HepG2 (cell line): ENCODE measurements around the gene COX4I2. TPM values are rescaled to one million over a fixed set of nuclear protein-coding genes. Genes with fewer than 3 reads are reported as not detected.

Source experiments
- CBX5 ChIP-seq: sonication (generic); formaldehyde crosslinking; IDR thresholded peaks from 2 replicates; pipeline ENCODE4 v1.4.0; 2020; ENCODE audit warnings: missing genetic modification reagents, borderline replicate concordance
- CREB1 ChIP-seq, 2 experiments: fragments of 450-650 bp in 1 of 2; IDR thresholded peaks; 2 replicates each; pipeline ENCODE4 v1.6.1; 2016 to 2017; ENCODE audit warnings: control low read depth in 1 of 2, mild to moderate bottlenecking in 1 of 2, missing compliant biosample characterization in 1 of 2, missing genetic modification characterization in 1 of 2
- CSRNP1 ChIP-seq: sonication (generic); formaldehyde crosslinking; IDR thresholded peaks from 2 replicates; pipeline ENCODE4 v1.8.1; 2023; ENCODE audit warnings: mild to moderate bottlenecking, missing genetic modification reagents
- HMGA1 ChIP-seq: sonication (generic); formaldehyde crosslinking; conservative IDR thresholded peaks from 2 replicates; pipeline ENCODE4 v1.4.0; 2020; ENCODE audit warnings: missing genetic modification reagents
- HNRNPH1 ChIP-seq: fragments of 200-400 bp; formaldehyde crosslinking; optimal IDR thresholded peaks from 2 replicates; pipeline ENCODE3; 2017; ENCODE audit warnings: mild to moderate bottlenecking, low read depth, low read length
- HNRNPL ChIP-seq: fragments of 200-400 bp; formaldehyde crosslinking; IDR thresholded peaks from 2 replicates; pipeline ENCODE4 v1.6.1; 2017; ENCODE audit warnings: mild to moderate bottlenecking, low read depth, low read length
- HOXA5 ChIP-seq: sonication (generic); formaldehyde crosslinking; IDR thresholded peaks from 2 replicates; pipeline ENCODE4 v1.4.0; 2020; ENCODE audit warnings: missing genetic modification reagents
- IKZF1 ChIP-seq: fragments of 450-650 bp; IDR thresholded peaks from 2 replicates; pipeline ENCODE4 v1.7.1; 2016
- JUND ChIP-seq: sonication (generic); formaldehyde crosslinking; IDR thresholded peaks from 2 replicates; pipeline ENCODE4 v1.8.0; 2022; ENCODE audit warnings: mild to moderate bottlenecking, missing genetic modification reagents
- MBNL3 ChIP-seq: fragments of 250-450 bp; sonication (Bioruptor Pico); conservative IDR thresholded peaks from 2 replicates; pipeline ENCODE4 v1.8.0; 2022; ENCODE audit warnings: mild to moderate bottlenecking, inconsistent platforms
- POLR2G ChIP-seq: fragments of 200-400 bp; formaldehyde crosslinking; IDR thresholded peaks from 2 replicates; pipeline ENCODE4 v1.6.1; 2018; ENCODE audit warnings: mild to moderate bottlenecking, low read depth, low read length, moderate library complexity
- RBM39 ChIP-seq: fragments of 200-400 bp; formaldehyde crosslinking; IDR thresholded peaks from one replicate; pipeline ENCODE4 v1.6.1; 2018; ENCODE audit warnings: antibody characterized with exemption, mild to moderate bottlenecking, low read depth, low read length; ENCODE audit not compliant: poor library complexity, severe bottlenecking
- SNAI1 ChIP-seq: sonication (generic); formaldehyde crosslinking; IDR thresholded peaks from 2 replicates; pipeline ENCODE4 v1.5.0; 2020; ENCODE audit warnings: mild to moderate bottlenecking, missing genetic modification reagents, borderline replicate concordance
- SP2 ChIP-seq: sonication (generic); formaldehyde crosslinking; IDR thresholded peaks from 2 replicates; pipeline ENCODE4 v1.5.1; 2020; ENCODE audit warnings: mild to moderate bottlenecking, missing genetic modification reagents
- TAF15 ChIP-seq: fragments of 200-400 bp; formaldehyde crosslinking; IDR thresholded peaks from one replicate; pipeline ENCODE4 v1.6.1; 2018; ENCODE audit warnings: mild to moderate bottlenecking, low read depth, low read length; ENCODE audit not compliant: poor library complexity, severe bottlenecking
- TCF7 ChIP-seq: sonication (generic); IDR thresholded peaks from 2 replicates; pipeline ENCODE4 v1.6.1; 2016; ENCODE audit warnings: antibody characterized with exemption, low read depth
- TEAD2 ChIP-seq: sonication (generic); formaldehyde crosslinking; IDR thresholded peaks from 2 replicates; pipeline ENCODE4 v1.9.0; 2021; ENCODE audit warnings: missing genetic modification reagents
- TOPORS ChIP-seq: sonication (generic); formaldehyde crosslinking; IDR thresholded peaks from 2 replicates; pipeline ENCODE4 v1.8.0; 2023; ENCODE audit warnings: mild to moderate bottlenecking, missing genetic modification reagents
- ZBTB34 ChIP-seq: sonication (generic); formaldehyde crosslinking; IDR thresholded peaks from 2 replicates; pipeline ENCODE4 v1.8.0; 2022; ENCODE audit warnings: mild to moderate bottlenecking, missing genetic modification reagents
- ZNF12 ChIP-seq: sonication (generic); formaldehyde crosslinking; IDR thresholded peaks from 2 replicates; pipeline ENCODE4 v1.5.0; 2020; ENCODE audit warnings: missing genetic modification reagents
- ZNF136 ChIP-seq: sonication (generic); formaldehyde crosslinking; IDR thresholded peaks from 2 replicates; pipeline ENCODE4 v1.8.1; 2022; ENCODE audit warnings: low read depth, mild to moderate bottlenecking, moderate library complexity, missing genetic modification reagents
- ZNF205 ChIP-seq: IDR thresholded peaks from 2 replicates; pipeline ENCODE4 v1.6.1; 2018; ENCODE audit warnings: missing biosample characterization, missing genetic modification reagents
- ZNF224 ChIP-seq: sonication (generic); formaldehyde crosslinking; IDR thresholded peaks from 2 replicates; pipeline ENCODE4 v1.5.0; 2020; ENCODE audit warnings: mild to moderate bottlenecking, missing genetic modification reagents
- ZNF292 ChIP-seq: sonication (generic); formaldehyde crosslinking; IDR thresholded peaks from 2 replicates; pipeline ENCODE4 v1.8.1; 2022; ENCODE audit warnings: mild to moderate bottlenecking, low read depth, missing genetic modification reagents, borderline replicate concordance
- ZNF333 ChIP-seq: sonication (generic); formaldehyde crosslinking; IDR thresholded peaks from 2 replicates; pipeline ENCODE4 v1.4.0; 2020; ENCODE audit warnings: mild to moderate bottlenecking, missing genetic modification reagents, borderline replicate concordance
- ZNF572 ChIP-seq: sonication (generic); formaldehyde crosslinking; IDR thresholded peaks from 2 replicates; pipeline ENCODE4 v1.5.1; 2020; ENCODE audit warnings: mild to moderate bottlenecking, missing genetic modification reagents
- ZNF83 ChIP-seq: sonication (generic); formaldehyde crosslinking; IDR thresholded peaks from 2 replicates; pipeline ENCODE4 v1.4.0; 2020; ENCODE audit warnings: missing genetic modification reagents, mild to moderate bottlenecking, borderline replicate concordance
- ZNF850 ChIP-seq: sonication (generic); formaldehyde crosslinking; conservative IDR thresholded peaks from 2 replicates; pipeline ENCODE4 v1.9.0; 2021; ENCODE audit warnings: mild to moderate bottlenecking, missing genetic modification reagents
- ZSCAN20 ChIP-seq: sonication (generic); formaldehyde crosslinking; IDR thresholded peaks from 2 replicates; pipeline ENCODE4 v1.4.0; 2020; ENCODE audit warnings: missing genetic modification reagents, mild to moderate bottlenecking, borderline replicate concordance
- polyA plus RNA-seq, 8 experiments: library from polyadenylated mRNA; depleted of rRNA in 3 of 8; stranded (reverse) in 7 of 8; unstranded in 1 of 8; fragments of >200 nt; fragmentation: Illumina TruSeq in 4 of 8; extraction: Trizol in 4 of 8; gene quantifications; 2 replicates each; pipeline versions ENCODE4 v1.2.1 to v1.2.3, GENCODE V29; 2011 to 2016; ENCODE audit warnings: low read depth in 4 of 8, missing spikeins in 1 of 8, mixed read lengths in 1 of 8; ENCODE audit not compliant: insufficient read depth in 1 of 8
- total RNA-seq, 5 experiments: library from RNA; depleted of rRNA; stranded (reverse); fragments of >200 nt; fragmentation: Illumina TruSeq; extraction: Trizol; gene quantifications; 2 replicates each; pipeline ENCODE4 v1.2.3, GENCODE V29; 2016; ENCODE audit warnings: low read depth in 1 of 5

COX4I2 gene
- total and polyA plus RNA-seq, 2 of the 13 experiments (the other 11 are each of a cell fraction or from before 2014, with no cell fraction given), result 1.1 TPM; not detected in 1

GRCh38 chr20:31661625-31662371 is 24.1 kb downstream of the COX4I2 start (continued):
- TF ChIP-seq SP2 (CRISPR knock-in tag), result 0 out of 2 replicates have a peak, but pooled peaks have one; percentile 35
- no peak for TF ChIP-seq TEAD2 (CRISPR knock-in tag)
- 0 out of 2 replicates have a peak, but pooled peaks have one; percentile 63 for TF ChIP-seq ZNF292 (CRISPR knock-in tag)
- TF ChIP-seq HNRNPL, result 0 out of 2 replicates have a peak, but pooled peaks have one; percentile 69
- peak; percentile 77 for TF ChIP-seq ZNF205 (CRISPR knock-in tag)
- TF ChIP-seq CBX5, result peak; percentile 68; the same call in 1 of the 2 replicates
- 0 out of 2 replicates have a peak, but pooled peaks have one; percentile 21 for TF ChIP-seq TOPORS (CRISPR knock-in tag)
- TF ChIP-seq ZNF83, result peak; percentile 96
- TF ChIP-seq ZNF136 (CRISPR knock-in tag), result no peak
- TF ChIP-seq SNAI1 (CRISPR knock-in tag), result no peak
- TF ChIP-seq ZBTB34 (CRISPR knock-in tag), result peak; percentile 59; the same call in 1 of the 2 replicates
- TF ChIP-seq CSRNP1, result peak; percentile 71; the same call in 1 of the 2 replicates
- TF ChIP-seq ZNF850 (CRISPR knock-in tag), result 0 out of 2 replicates have a peak, but pooled peaks have one; percentile 62
- 0 out of 2 replicates have a peak, but pooled peaks have one; percentile 95 for TF ChIP-seq ZNF333 (CRISPR knock-in tag)
- TF ChIP-seq TCF7, result no peak
- peak; percentile 80 for TF ChIP-seq TAF15
- TF ChIP-seq ZNF572 (CRISPR knock-in tag), result no peak
- TF ChIP-seq HMGA1 (CRISPR knock-in tag), result no peak
- TF ChIP-seq MBNL3 (CRISPR knock-in tag), result no peak
- TF ChIP-seq HNRNPH1, result peak; percentile 82
- no peak for TF ChIP-seq IKZF1
- TF ChIP-seq JUND, result no peak
- TF ChIP-seq CREB1 (IDR thresholded peaks at IDR 0.05), result no peak
- TF ChIP-seq CREB1 (CRISPR knock-in tag; IDR thresholded peaks at IDR 0.05), result no peak
- TF ChIP-seq HOXA5 (CRISPR knock-in tag), result peak; percentile 62
- TF ChIP-seq RBM39, result peak; percentile 94
- no peak; the same call in 1 of the 2 replicates for TF ChIP-seq ZNF12 (CRISPR knock-in tag)
- TF ChIP-seq ZSCAN20, result peak; percentile 84; the same call in 1 of the 2 replicates
- peak; percentile 58; the same call in 1 of the 2 replicates for TF ChIP-seq ZNF224 (CRISPR knock-in tag)
- TF ChIP-seq POLR2G, result peak; percentile 93
